Peyer's patch (tissue), 4 donors: ENCODE data around the gene CLCN4. TPM values are rescaled to one million over a fixed set of nuclear protein-coding genes. Genes with fewer than 3 reads are reported as not detected.

Experiments used
- DNase-seq, 3 donors: peaks; one replicate each; pipeline ENCODE4 v3.0.0-alpha.2; 2017 to 2019
- H3K27ac ChIP-seq, 4 donors: fragments of 200-600 bp; sonication (generic); one replicate each; pipeline ENCODE4 v1.5.1; 2016 to 2019
- H3K27me3 ChIP-seq, 2 donors: fragments of 200-600 bp; sonication (generic); one replicate each; pipeline ENCODE4 v1.5.1; 2019
- H3K36me3 ChIP-seq, 3 donors: fragments of 200-600 bp; sonication (generic); one replicate each; pipeline ENCODE4 v1.5.1; 2016 to 2019
- H3K4me1 ChIP-seq, 4 donors: fragments of 200-600 bp; sonication (generic); one replicate each; pipeline ENCODE4 v1.5.1; 2016 to 2019
- H3K4me3 ChIP-seq, 4 donors: fragments of 200-600 bp; sonication (generic); 1 replicate in 3 of 4; 2 replicates in 1 of 4; pipeline ENCODE4 v1.5.1; 2016 to 2019; ENCODE audit warnings: mild to moderate bottlenecking in 1 of 4
- H3K9me3 ChIP-seq, 4 donors: fragments of 200-600 bp; sonication (generic); one replicate each; pipeline ENCODE4 v1.5.1; 2016 to 2019; ENCODE audit warnings: mild to moderate bottlenecking in 1 of 4
- CTCF ChIP-seq, 6 experiments: fragments of 450-650 bp in 4 of 6; fragments of 200-600 bp in 2 of 6; sonication (generic) in 1 of 6; IDR thresholded peaks; one replicate each; pipeline ENCODE4 v1.5.1; 2017 to 2019; ENCODE audit warnings: antibody characterized with exemption in 6 of 6, mild to moderate bottlenecking in 3 of 6, moderate library complexity in 1 of 6
- POLR2A ChIP-seq, 2 donors: fragments of 450-650 bp; IDR thresholded peaks; one replicate each; pipeline ENCODE4 v1.5.1; 2017; ENCODE audit warnings: antibody characterized with exemption in 2 of 2, mild to moderate bottlenecking in 2 of 2, moderate library complexity in 2 of 2
- total RNA-seq, 4 donors: library from RNA; depleted of rRNA; stranded (reverse); fragments of >200 nt; gene quantifications; one replicate each; pipeline ENCODE4 v1.1.0, GENCODE V29; 2016

Gene CLCN4
- total RNA-seq, 4 donors from 2014 or later = 0.35 to 4.3 (median 1.7) TPM; not detected in 1

GRCh38 chrX:10223276-10223675 is 66.5 kb downstream of the CLCN4 start:
- no peaks in the 10 kb centered on the region for H3K36me3 ChIP-seq
- TF ChIP-seq CTCF (IDR thresholded peaks at IDR 0.05) = no peak
- TF ChIP-seq POLR2A (IDR thresholded peaks at IDR 0.05) = no peak
- no peaks in the 10 kb centered on the region for H3K4me1 ChIP-seq
- H3K4me3 ChIP-seq = no peak overlapping the region
- no peak overlapping the region for H3K27ac ChIP-seq
- DNase-seq = no peak
- H3K27me3 ChIP-seq = no peaks in the 10 kb centered on the region
- no peaks in the 10 kb centered on the region for H3K9me3 ChIP-seq

- H3K4me1 ChIP-seq = no peaks in the 10 kb centered on the region
- H3K27ac ChIP-seq = no peak overlapping the region
- DNase-seq = no peak
- H3K4me3 ChIP-seq = no peak overlapping the region
- no peaks in the 10 kb centered on the region for H3K36me3 ChIP-seq
- H3K9me3 ChIP-seq = no peaks in the 10 kb centered on the region
- TF ChIP-seq CTCF (IDR thresholded peaks at IDR 0.05) (no peak), POLR2A (IDR thresholded peaks at IDR 0.05) (no peak)
- H3K27me3 ChIP-seq = no peaks in the 10 kb centered on the region
These were observed 67.0 kb downstream of the CLCN4 start for GRCh38 chrX:10223781-10224180.

- TF ChIP-seq POLR2A (IDR thresholded peaks at IDR 0.05) (no peak), CTCF (IDR thresholded peaks at IDR 0.05) (no peak)
- DNase-seq = no peak
- Histone ChIP-seq H3K36me3 (no peaks in the 10 kb centered on the region), H3K27me3 (no peaks in the 10 kb centered on the region), H3K4me1 (no peaks in the 10 kb centered on the region), H3K4me3 (no peak overlapping the region), H3K9me3 (no peaks in the 10 kb centered on the region), H3K27ac (no peak overlapping the region)
These were observed 73.4 kb downstream of the CLCN4 start for GRCh38 chrX:10230222-10230621.

- H3K9me3 ChIP-seq = no peaks in the 10 kb centered on the region
- TF ChIP-seq CTCF (IDR thresholded peaks at IDR 0.05) = no peak
- TF ChIP-seq POLR2A (IDR thresholded peaks at IDR 0.05) = no peak
- H3K4me1 ChIP-seq = no peaks in the 10 kb centered on the region
- no peaks in the 10 kb centered on the region for H3K27me3 ChIP-seq
- H3K27ac ChIP-seq = no peak overlapping the region
- DNase-seq = no peak
- no peaks in the 10 kb centered on the region for H3K36me3 ChIP-seq
- H3K4me3 ChIP-seq = no peak overlapping the region
These were observed 74.7 kb downstream of the CLCN4 start for GRCh38 chrX:10231461-10231860.

- H3K36me3 ChIP-seq = no peaks in the 10 kb centered on the region
- DNase-seq = no peak
- no peak overlapping the region for H3K4me3 ChIP-seq
- no peak overlapping the region for H3K27ac ChIP-seq
- no peaks in the 10 kb centered on the region for H3K9me3 ChIP-seq
- TF ChIP-seq CTCF (IDR thresholded peaks at IDR 0.05) = no peak
- TF ChIP-seq POLR2A (IDR thresholded peaks at IDR 0.05) = no peak
- no peaks in the 10 kb centered on the region for H3K4me1 ChIP-seq
- H3K27me3 ChIP-seq = no peaks in the 10 kb centered on the region
These were observed 76.4 kb downstream of the CLCN4 start for GRCh38 chrX:10233173-10233572.

GRCh38 chrX:10233696-10234095 is 76.9 kb downstream of the CLCN4 start:
- H3K4me3 ChIP-seq = no peak overlapping the region
- TF ChIP-seq CTCF (IDR thresholded peaks at IDR 0.05) (no peak), POLR2A (IDR thresholded peaks at IDR 0.05) (no peak)
- no peaks in the 10 kb centered on the region for H3K27me3 ChIP-seq
- no peak overlapping the region for H3K27ac ChIP-seq
- H3K36me3 ChIP-seq = no peaks in the 10 kb centered on the region
- no peaks in the 10 kb centered on the region for H3K4me1 ChIP-seq
- no peaks in the 10 kb centered on the region for H3K9me3 ChIP-seq
- DNase-seq = no peak
